WTC11 (cell line): ENCODE data around the gene LRP10. TPM values are rescaled to one million over a fixed set of nuclear protein-coding genes. Genes with fewer than 3 reads are reported as not detected.

Source experiments
- ATAC-seq: fragments of 200-7000 bp; cut with Tn5 transposase; 2 replicates; pipeline ENCODE4 v1.10.0; 2021; ENCODE audit warnings: mild to moderate bottlenecking, moderate library complexity
- CTCF ChIA-PET: fragments of 300-600 bp; sonication (Branson Sonifier 250); formaldehyde crosslinking; loops from one replicate; lab custom pipeline; 2021; ENCODE audit warnings: antibody characterized with exemption; lab: Charles Lee
- POLR2A ChIA-PET: fragments of 350-600 bp; sonication (Branson Sonifier 250); formaldehyde crosslinking; loops from one replicate; lab custom pipeline; 2021; ENCODE audit warnings: antibody characterized with exemption; lab: Charles Lee
- DNase-seq: peaks from one replicate; pipeline ENCODE4 v3.0.0; 2021; ENCODE audit warnings: low spot score
- H3K27ac Mint-ChIP-seq: 2 replicates; pipeline ENCODE4 v1.8.0; 2021; ENCODE audit warnings: mixed read lengths
- H3K27me3 Mint-ChIP-seq: 2 replicates; pipeline ENCODE4 v1.8.0; 2021; ENCODE audit warnings: low read depth, mild to moderate bottlenecking, moderate library complexity, mixed read lengths
- H3K36me3 Mint-ChIP-seq: 2 replicates; pipeline ENCODE4 v1.8.0; 2021; ENCODE audit warnings: mixed read lengths
- H3K4me1 Mint-ChIP-seq: 2 replicates; pipeline ENCODE4 v1.8.0; 2022; ENCODE audit warnings: mixed read lengths
- H3K4me3 Mint-ChIP-seq: 2 replicates; pipeline ENCODE4 v1.8.0; 2021; ENCODE audit warnings: mild to moderate bottlenecking, moderate library complexity, mixed read lengths
- H3K9me3 Mint-ChIP-seq: 2 replicates; pipeline ENCODE4 v1.8.0; 2021; ENCODE audit warnings: mixed read lengths
- ETV6 ChIP-seq: sonication (generic); formaldehyde crosslinking; IDR thresholded peaks from 2 replicates; pipeline ENCODE4 v1.8.1; 2022; ENCODE audit warnings: mild to moderate bottlenecking, missing genetic modification reagents
- FOXK1 ChIP-seq: sonication (generic); formaldehyde crosslinking; IDR thresholded peaks from 2 replicates; pipeline ENCODE4 v1.8.0; 2022; ENCODE audit warnings: mild to moderate bottlenecking, moderate library complexity, missing genetic modification reagents
- IRF2 ChIP-seq: sonication (generic); formaldehyde crosslinking; IDR thresholded peaks from 2 replicates; pipeline ENCODE4 v1.8.0; 2022; ENCODE audit warnings: low read depth, missing genetic modification reagents, borderline replicate concordance
- MXD4 ChIP-seq: fragments of 250-450 bp; sonication (Bioruptor Pico); IDR thresholded peaks from 2 replicates; pipeline ENCODE4 v1.8.0; 2021; ENCODE audit warnings: mild to moderate bottlenecking, moderate library complexity, borderline replicate concordance
- NFATC4 ChIP-seq: fragments of 250-450 bp; sonication (Bioruptor Pico); IDR thresholded peaks from 2 replicates; pipeline ENCODE4 v1.9.0; 2021; ENCODE audit warnings: mild to moderate bottlenecking
- NFE2L1 ChIP-seq: sonication (generic); formaldehyde crosslinking; IDR thresholded peaks from 2 replicates; pipeline ENCODE4 v1.8.1; 2023; ENCODE audit warnings: missing genetic modification reagents
- OVOL2 ChIP-seq: fragments of 250-450 bp; sonication (Bioruptor Pico); IDR thresholded peaks from 2 replicates; pipeline ENCODE4 v1.9.0; 2021; ENCODE audit warnings: mild to moderate bottlenecking, borderline replicate concordance
- RORB ChIP-seq: fragments of 250-450 bp; sonication (Bioruptor Pico); IDR thresholded peaks from 2 replicates; pipeline ENCODE4 v1.9.0; 2021; ENCODE audit warnings: mild to moderate bottlenecking
- TCF7 ChIP-seq: sonication (generic); formaldehyde crosslinking; IDR thresholded peaks from 2 replicates; pipeline ENCODE4 v1.8.0; 2022; ENCODE audit warnings: mild to moderate bottlenecking, low read depth, missing genetic modification reagents, moderate library complexity
- TP53 ChIP-seq: sonication (generic); formaldehyde crosslinking; IDR thresholded peaks from 2 replicates; pipeline ENCODE4 v1.8.1; 2023; ENCODE audit warnings: mild to moderate bottlenecking, missing genetic modification reagents
- ZNF317 ChIP-seq: sonication (generic); formaldehyde crosslinking; IDR thresholded peaks from 2 replicates; pipeline ENCODE4 v1.8.1; 2023; ENCODE audit warnings: low read depth, mild to moderate bottlenecking, moderate library complexity, missing genetic modification reagents, borderline replicate concordance
- total RNA-seq: library from RNA; stranded (reverse); gene quantifications from 3 replicates; pipeline ENCODE4 v1.2.3, GENCODE V29; 2021
- TF ChIP-seq, protein P1 (sequence below): sonication (generic); formaldehyde crosslinking; IDR thresholded peaks from 2 replicates; pipeline ENCODE4 v1.8.1; 2023; ENCODE audit warnings: mild to moderate bottlenecking, missing genetic modification reagents, moderate library complexity
- TF ChIP-seq, protein P2 (sequence below): sonication (generic); formaldehyde crosslinking; IDR thresholded peaks from 2 replicates; pipeline ENCODE4 v1.8.0; 2022; ENCODE audit warnings: mild to moderate bottlenecking, missing genetic modification reagents
- TF ChIP-seq, protein P3 (sequence below): sonication (generic); formaldehyde crosslinking; IDR thresholded peaks from 2 replicates; pipeline ENCODE4 v1.8.0; 2022; ENCODE audit warnings: mild to moderate bottlenecking, missing genetic modification reagents
- TF ChIP-seq, protein P4 (sequence below): sonication (generic); formaldehyde crosslinking; IDR thresholded peaks from 2 replicates; pipeline ENCODE4 v1.8.0; 2023; ENCODE audit warnings: mild to moderate bottlenecking, missing genetic modification reagents

Gene LRP10
- total RNA-seq, 1 experiment from 2014 or later = 24.0 TPM

DNA sequence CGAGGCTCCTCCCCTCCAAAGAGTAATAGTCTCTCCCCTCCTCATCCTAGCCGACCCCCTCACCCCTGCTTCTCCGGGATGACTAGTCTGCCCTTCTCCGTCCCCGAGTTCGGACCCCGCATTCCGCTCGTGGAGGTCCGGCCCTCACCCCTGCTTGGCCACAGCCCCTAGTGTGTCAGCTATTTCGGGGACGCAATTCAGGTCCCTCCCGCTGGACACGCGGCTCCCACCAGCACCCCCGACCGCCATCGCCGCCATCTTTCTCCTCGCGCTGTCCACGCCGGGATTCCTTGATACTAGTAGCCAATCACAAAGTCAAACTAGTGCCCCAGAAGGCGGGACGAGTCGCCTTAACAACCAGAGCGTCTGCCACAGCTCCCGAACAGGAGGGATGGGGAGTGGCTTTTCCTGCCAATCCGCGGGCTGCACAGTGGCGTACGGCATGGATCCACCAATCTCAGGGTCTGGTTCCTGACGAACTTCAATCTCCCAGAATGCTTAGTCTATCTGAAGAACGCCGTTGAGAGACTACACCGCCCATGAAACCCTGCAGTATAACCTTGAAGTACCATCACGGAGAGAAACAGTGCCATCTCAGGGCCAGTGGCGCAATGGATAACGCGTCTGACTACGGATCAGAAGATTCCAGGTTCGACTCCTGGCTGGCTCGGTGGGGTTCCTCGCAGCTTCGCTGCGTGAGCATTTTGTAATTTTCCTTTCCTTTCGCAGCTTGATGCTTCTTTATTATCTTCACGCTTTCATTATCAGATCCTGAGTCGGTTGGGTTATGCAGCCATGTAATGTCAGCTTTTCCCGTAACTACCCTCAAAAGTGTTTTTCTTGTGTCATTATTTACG lies 57.8 kb downstream of the LRP10 start, which contains the start of gene PRMT5 (continued):
- TF ChIP-seq TP53 (CRISPR knock-in tag) (peak; percentile 19; the same call in 1 of the 2 replicates), NFE2L1 (CRISPR knock-in tag) (0 out of 2 replicates have a peak, but pooled peaks have one; percentile 50), MXD4 (no peak), NFATC4 (CRISPR knock-in tag) (no peak), FOXK1 (peak; percentile 70), ZNF317 (CRISPR knock-in tag) (no peak), ETV6 (CRISPR knock-in tag) (peak; percentile 54; the same call in 1 of the 2 replicates), RORB (CRISPR knock-in tag) (0 out of 2 replicates have a peak, but pooled peaks have one; percentile 36), OVOL2 (CRISPR knock-in tag) (no peak)
- TF ChIP-seq, protein P1, sequence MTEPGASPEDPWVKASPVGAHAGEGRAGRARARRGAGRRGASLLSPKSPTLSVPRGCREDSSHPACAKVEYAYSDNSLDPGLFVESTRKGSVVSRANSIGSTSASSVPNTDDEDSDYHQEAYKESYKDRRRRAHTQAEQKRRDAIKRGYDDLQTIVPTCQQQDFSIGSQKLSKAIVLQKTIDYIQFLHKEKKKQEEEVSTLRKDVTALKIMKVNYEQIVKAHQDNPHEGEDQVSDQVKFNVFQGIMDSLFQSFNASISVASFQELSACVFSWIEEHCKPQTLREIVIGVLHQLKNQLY (CRISPR knock-in tag) = no peak
- TF ChIP-seq, protein P2, sequence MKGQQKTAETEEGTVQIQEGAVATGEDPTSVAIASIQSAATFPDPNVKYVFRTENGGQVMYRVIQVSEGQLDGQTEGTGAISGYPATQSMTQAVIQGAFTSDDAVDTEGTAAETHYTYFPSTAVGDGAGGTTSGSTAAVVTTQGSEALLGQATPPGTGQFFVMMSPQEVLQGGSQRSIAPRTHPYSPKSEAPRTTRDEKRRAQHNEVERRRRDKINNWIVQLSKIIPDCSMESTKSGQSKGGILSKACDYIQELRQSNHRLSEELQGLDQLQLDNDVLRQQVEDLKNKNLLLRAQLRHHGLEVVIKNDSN = 0 out of 2 replicates have a peak, but pooled peaks have one; percentile 23
- TF ChIP-seq, protein P3, sequence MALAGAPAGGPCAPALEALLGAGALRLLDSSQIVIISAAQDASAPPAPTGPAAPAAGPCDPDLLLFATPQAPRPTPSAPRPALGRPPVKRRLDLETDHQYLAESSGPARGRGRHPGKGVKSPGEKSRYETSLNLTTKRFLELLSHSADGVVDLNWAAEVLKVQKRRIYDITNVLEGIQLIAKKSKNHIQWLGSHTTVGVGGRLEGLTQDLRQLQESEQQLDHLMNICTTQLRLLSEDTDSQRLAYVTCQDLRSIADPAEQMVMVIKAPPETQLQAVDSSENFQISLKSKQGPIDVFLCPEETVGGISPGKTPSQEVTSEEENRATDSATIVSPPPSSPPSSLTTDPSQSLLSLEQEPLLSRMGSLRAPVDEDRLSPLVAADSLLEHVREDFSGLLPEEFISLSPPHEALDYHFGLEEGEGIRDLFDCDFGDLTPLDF (CRISPR knock-in tag) = no peak
- TF ChIP-seq, protein P4, sequence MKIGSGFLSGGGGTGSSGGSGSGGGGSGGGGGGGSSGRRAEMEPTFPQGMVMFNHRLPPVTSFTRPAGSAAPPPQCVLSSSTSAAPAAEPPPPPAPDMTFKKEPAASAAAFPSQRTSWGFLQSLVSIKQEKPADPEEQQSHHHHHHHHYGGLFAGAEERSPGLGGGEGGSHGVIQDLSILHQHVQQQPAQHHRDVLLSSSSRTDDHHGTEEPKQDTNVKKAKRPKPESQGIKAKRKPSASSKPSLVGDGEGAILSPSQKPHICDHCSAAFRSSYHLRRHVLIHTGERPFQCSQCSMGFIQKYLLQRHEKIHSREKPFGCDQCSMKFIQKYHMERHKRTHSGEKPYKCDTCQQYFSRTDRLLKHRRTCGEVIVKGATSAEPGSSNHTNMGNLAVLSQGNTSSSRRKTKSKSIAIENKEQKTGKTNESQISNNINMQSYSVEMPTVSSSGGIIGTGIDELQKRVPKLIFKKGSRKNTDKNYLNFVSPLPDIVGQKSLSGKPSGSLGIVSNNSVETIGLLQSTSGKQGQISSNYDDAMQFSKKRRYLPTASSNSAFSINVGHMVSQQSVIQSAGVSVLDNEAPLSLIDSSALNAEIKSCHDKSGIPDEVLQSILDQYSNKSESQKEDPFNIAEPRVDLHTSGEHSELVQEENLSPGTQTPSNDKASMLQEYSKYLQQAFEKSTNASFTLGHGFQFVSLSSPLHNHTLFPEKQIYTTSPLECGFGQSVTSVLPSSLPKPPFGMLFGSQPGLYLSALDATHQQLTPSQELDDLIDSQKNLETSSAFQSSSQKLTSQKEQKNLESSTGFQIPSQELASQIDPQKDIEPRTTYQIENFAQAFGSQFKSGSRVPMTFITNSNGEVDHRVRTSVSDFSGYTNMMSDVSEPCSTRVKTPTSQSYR (CRISPR knock-in tag) = no peak

DNA sequence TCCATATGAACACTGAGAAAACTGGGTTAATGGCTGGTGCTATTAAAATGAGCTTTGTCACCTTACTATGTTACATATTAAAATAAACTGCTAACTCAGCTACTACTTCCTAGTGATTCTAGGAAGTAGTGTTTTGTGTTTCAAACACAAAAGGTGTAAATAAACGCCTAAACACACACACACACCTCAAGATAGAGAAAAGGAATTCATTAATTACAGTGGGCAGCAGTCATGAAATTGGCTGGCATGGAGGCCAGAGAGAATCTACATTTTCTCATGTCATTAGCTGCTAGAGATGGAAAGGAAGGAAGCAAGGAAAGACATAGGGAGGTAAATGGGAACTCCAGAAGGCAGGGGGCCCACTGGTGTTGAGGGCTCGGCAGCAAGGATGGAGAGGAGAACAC lies 58.4 kb downstream of the LRP10 start:
- CTCF ChIA-PET = interaction anchor here (0.6 to 3.4 kb wide), 42 partner anchors 8 to 547 kb away, joined by 3 to 43 read pairs (median 5); partner anchors contain the start of genes ACIN1, AJUBA, C14orf119 and CDH24
- Mint-ChIP-seq H3K4me1 (peaks cover 7% of the 10 kb centered on the region), H3K9me3 (no peaks in the 10 kb centered on the region), H3K36me3 (peaks cover 19% of the 10 kb centered on the region), H3K4me3 (no peak overlapping the region), H3K27me3 (no peaks in the 10 kb centered on the region), H3K27ac (no peak overlapping the region)
- POLR2A ChIA-PET = interaction anchor here (0.5 to 2.3 kb wide), 14 partner anchors 11 to 377 kb away, joined by 3 to 18 read pairs (median 5); partner anchors contain the start of genes AJUBA, BCL2L2, CDH24 and HAUS4
- TF ChIP-seq IRF2 (no peak), TCF7 (CRISPR knock-in tag) (no peak), NFE2L1 (CRISPR knock-in tag) (no peak)
- TF ChIP-seq, protein P4 (CRISPR knock-in tag) = no peak
- ATAC-seq = no peak
- DNase-seq = no peak

Other genes with a start within 250 kb of the LRP10 start
- gene OR6J1, start 227.4 kb upstream of the LRP10 start, total RNA-seq = not detected in 3 replicates
- 133 to 138 TPM (median 135 TPM) in 3 replicates for gene OXA1L, start 105.1 kb upstream of the LRP10 start, total RNA-seq
- gene SLC7A7, start 56.3 kb upstream of the LRP10 start, total RNA-seq = 3.0 to 4.3 TPM (median 4.2 TPM) in 3 replicates
- 170 to 200 TPM (median 200 TPM) in 3 replicates for gene MRPL52, start 41.9 kb upstream of the LRP10 start, total RNA-seq
- 81.6 to 94.4 TPM (median 83.9 TPM) in 3 replicates for gene MMP14, start 35.2 kb upstream of the LRP10 start, total RNA-seq
- gene REM2, start 11.5 kb downstream of the LRP10 start, total RNA-seq = 1.1 to 1.5 TPM (median 1.5 TPM) in 3 replicates
- 42.4 to 49.4 TPM (median 47.4 TPM) in 3 replicates for gene RBM23, start 47.4 kb downstream of the LRP10 start, total RNA-seq
- 119 to 124 TPM (median 123 TPM) in 3 replicates for gene PRMT5, start 57.6 kb downstream of the LRP10 start, total RNA-seq
- gene HAUS4, start 85.3 kb downstream of the LRP10 start, total RNA-seq = 52.4 to 57.6 TPM (median 53.5 TPM) in 3 replicates
- gene AJUBA, start 110.8 kb downstream of the LRP10 start, total RNA-seq = 28.8 to 35.8 TPM (median 33.8 TPM) in 3 replicates
- 8.1 to 12.8 TPM (median 11.9 TPM) in 3 replicates for gene C14orf93, start 138.4 kb downstream of the LRP10 start, total RNA-seq
- gene PSMB5, start 163.2 kb downstream of the LRP10 start, total RNA-seq = 200 to 224 TPM (median 203 TPM) in 3 replicates
- not detected in 3 replicates for gene PSMB11, start 170.5 kb downstream of the LRP10 start, total RNA-seq
- gene CDH24, start 185.8 kb downstream of the LRP10 start, total RNA-seq = 17.9 to 18.8 TPM (median 18.8 TPM) in 3 replicates
- 196 to 229 TPM (median 204 TPM) in 3 replicates for gene ACIN1, start 223.4 kb downstream of the LRP10 start, total RNA-seq
- gene C14orf119, start 223.8 kb downstream of the LRP10 start, total RNA-seq = 67.8 to 81.3 TPM (median 71.3 TPM) in 3 replicates
- gene CIROP, start 233.2 kb downstream of the LRP10 start, total RNA-seq = 0.07 to 0.11 TPM in 2 of 3 replicates, not detected in the other
- gene CEBPE, start 247.5 kb downstream of the LRP10 start, total RNA-seq = not detected in 3 replicates